SH-SY5Y (cell line): ENCODE data around the gene RAB1A.

ENCODE experiments used
- GATA2 ChIP-seq: IDR thresholded peaks from 2 replicates; pipeline ENCODE4 v1.6.1; 2011; ENCODE audit warnings: mild to moderate bottlenecking, low read depth, low read length
- GATA3 ChIP-seq: IDR thresholded peaks from 2 replicates; pipeline ENCODE4 v1.6.1; 2011; ENCODE audit warnings: low read depth, mild to moderate bottlenecking, low read length, moderate library complexity

GRCh38 chr2:65144571-65144970 is 14.7 kb upstream of the RAB1A start:
- TF ChIP-seq GATA3 (no peak), GATA2 (no peak)
